Transverse colon (tissue), 4 donors: ENCODE results near the gene ZNF10. TPM values are rescaled to one million over a fixed set of nuclear protein-coding genes. Genes with fewer than 3 reads are reported as not detected.

Source experiments
- DNase-seq: peaks from one replicate; pipeline ENCODE4 v3.0.0-alpha.2; 2019
- H3K27ac ChIP-seq, 4 donors: fragments of 200-600 bp; sonication (generic); 2 replicates each; pipeline ENCODE4 v1.5.1; 2016 to 2018; ENCODE audit warnings: inconsistent platforms in 4 of 4
- H3K27me3 ChIP-seq: fragments of 200-600 bp; sonication (generic); 2 replicates; pipeline ENCODE4 v1.5.1; 2017; ENCODE audit warnings: inconsistent platforms
- H3K36me3 ChIP-seq, 4 donors: fragments of 200-600 bp; sonication (generic); 2 replicates each; pipeline ENCODE4 v1.5.1; 2017 to 2019; ENCODE audit warnings: inconsistent platforms in 4 of 4
- H3K4me1 ChIP-seq, 4 donors: fragments of 200-600 bp; sonication (generic); 2 replicates each; pipeline ENCODE4 v1.5.1; 2017 to 2020; ENCODE audit warnings: inconsistent platforms in 4 of 4
- H3K4me3 ChIP-seq, 4 donors: fragments of 200-600 bp; sonication (generic); 1 replicate in 1 of 4; 2 replicates in 3 of 4; pipeline versions ENCODE4 v1.5.1 to v1.6.1; 2017 to 2019; ENCODE audit warnings: inconsistent platforms in 4 of 4
- H3K9me3 ChIP-seq, 2 donors: fragments of 200-600 bp; sonication (generic); 2 replicates each; pipeline ENCODE4 v1.5.1; 2017 to 2019; ENCODE audit warnings: inconsistent platforms in 2 of 2
- EP300 ChIP-seq: sonication (generic); formaldehyde crosslinking; IDR thresholded peaks from one replicate; pipeline ENCODE4 v1.6.1; 2017; ENCODE audit warnings: antibody characterized with exemption, low read depth
- POLR2A ChIP-seq: fragments of 450-650 bp; IDR thresholded peaks from one replicate; pipeline ENCODE4 v1.6.1; 2016; ENCODE audit warnings: antibody characterized with exemption, mild to moderate bottlenecking, moderate library complexity
- POLR2AphosphoS5 ChIP-seq, 3 donors: sonication (generic); formaldehyde crosslinking; IDR thresholded peaks; one replicate each; pipeline ENCODE4 v1.6.1; 2016; ENCODE audit warnings: antibody characterized with exemption in 3 of 3
- WGBS, 2 donors: methylation state at CpG; one replicate each; pipeline ENCODE4 v1.1.5; 2018; ENCODE audit warnings: low coverage in 1 of 2; 5-methylcytosine and 5-hydroxymethylcytosine counted together
- in situ Hi-C, 4 donors: fragments of 200-750 bp; cut with MboI; loops; one replicate each; pipeline versions ENCODE4 v1.15.0 to v1.15.1; 2017; ENCODE audit warnings: low sequenced_read_pairs in 3 of 4, low pct_ligation_motif_present in 1 of 4, low pct_unique_long_range_greater_than_20kb in 1 of 4
- intact Hi-C: fragments of 100-400 bp; cut with DNase I; formaldehyde crosslinking; loops from one replicate; pipeline ENCODE4 v1.15.1; 2023; ENCODE audit warnings: low total_unique reads
- total RNA-seq, 4 donors: library from RNA; depleted of rRNA; stranded (reverse); fragments of >200 nt; gene quantifications; one replicate each; pipeline ENCODE4 v1.1.0, GENCODE V29; 2016
- TF ChIP-seq, protein P1 (sequence below), 5 experiments: fragments of 200-600 bp in 3 of 5; fragments of 450-650 bp in 2 of 5; sonication (generic) in 3 of 5; IDR thresholded peaks; 1 replicate in 2 of 5; 2 replicates in 3 of 5; pipeline ENCODE4 v1.5.1; 2016 to 2017; ENCODE audit warnings: antibody characterized with exemption in 5 of 5, inconsistent platforms in 3 of 5, mild to moderate bottlenecking in 2 of 5, moderate library complexity in 1 of 5

ZNF10 gene
- total RNA-seq, 4 donors from 2014 or later: 2.6 to 13.7 (median 10.7) TPM

- no peak for TF ChIP-seq POLR2AphosphoS5 (IDR thresholded peaks at IDR 0.05)
- TF ChIP-seq EP300: no peak
- TF ChIP-seq, protein P1, sequence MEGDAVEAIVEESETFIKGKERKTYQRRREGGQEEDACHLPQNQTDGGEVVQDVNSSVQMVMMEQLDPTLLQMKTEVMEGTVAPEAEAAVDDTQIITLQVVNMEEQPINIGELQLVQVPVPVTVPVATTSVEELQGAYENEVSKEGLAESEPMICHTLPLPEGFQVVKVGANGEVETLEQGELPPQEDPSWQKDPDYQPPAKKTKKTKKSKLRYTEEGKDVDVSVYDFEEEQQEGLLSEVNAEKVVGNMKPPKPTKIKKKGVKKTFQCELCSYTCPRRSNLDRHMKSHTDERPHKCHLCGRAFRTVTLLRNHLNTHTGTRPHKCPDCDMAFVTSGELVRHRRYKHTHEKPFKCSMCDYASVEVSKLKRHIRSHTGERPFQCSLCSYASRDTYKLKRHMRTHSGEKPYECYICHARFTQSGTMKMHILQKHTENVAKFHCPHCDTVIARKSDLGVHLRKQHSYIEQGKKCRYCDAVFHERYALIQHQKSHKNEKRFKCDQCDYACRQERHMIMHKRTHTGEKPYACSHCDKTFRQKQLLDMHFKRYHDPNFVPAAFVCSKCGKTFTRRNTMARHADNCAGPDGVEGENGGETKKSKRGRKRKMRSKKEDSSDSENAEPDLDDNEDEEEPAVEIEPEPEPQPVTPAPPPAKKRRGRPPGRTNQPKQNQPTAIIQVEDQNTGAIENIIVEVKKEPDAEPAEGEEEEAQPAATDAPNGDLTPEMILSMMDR (IDR thresholded peaks at IDR 0.05): no peak
- TF ChIP-seq POLR2A: no peak
- Histone ChIP-seq H3K27me3 (no peaks in the 10 kb centered on the region), H3K9me3 (peaks cover 81 to 90% of the 10 kb centered on the region in 2 donors), H3K36me3 (peaks cover 5 to 91% (median 63%) of the 10 kb centered on the region in 4 donors), H3K4me1 (no peaks in the 10 kb centered on the region), H3K27ac (no peak overlapping the region), H3K4me3 (no peak overlapping the region)
- WGBS, 2 donors: 98 to 100% methylated on average over 3 to 5 of the region's 5 CpGs
- DNase-seq: no peak
- in situ Hi-C loops: no loop called here
- intact Hi-C loops: no loop called here
These were observed 62.4 kb downstream of the ZNF10 start for GRCh38 chr12:133192847-133193246.

- TF ChIP-seq, protein P1 (IDR thresholded peaks at IDR 0.05): no peak
- TF ChIP-seq POLR2A: no peak
- no peak for TF ChIP-seq EP300
- TF ChIP-seq POLR2AphosphoS5 (IDR thresholded peaks at IDR 0.05): no peak
- in situ Hi-C loops (no loop called here), intact Hi-C loops (no loop called here)
- H3K27ac ChIP-seq: no peak overlapping the region
- H3K4me1 ChIP-seq: no peaks in the 10 kb centered on the region
- no peaks in the 10 kb centered on the region for H3K27me3 ChIP-seq
- H3K9me3 ChIP-seq: peaks cover 70 to 75% of the 10 kb centered on the region in 2 donors
- peaks cover 7 to 48% (median 29%) of the 10 kb centered on the region in 4 donors for H3K36me3 ChIP-seq
- no peak for DNase-seq
- WGBS, 2 donors: 49 to 97% methylated on average over 2 of the region's 2 CpGs
- H3K4me3 ChIP-seq: no peak overlapping the region
These were observed 71.5 kb downstream of the ZNF10 start for GRCh38 chr12:133201888-133202287.

DNA sequence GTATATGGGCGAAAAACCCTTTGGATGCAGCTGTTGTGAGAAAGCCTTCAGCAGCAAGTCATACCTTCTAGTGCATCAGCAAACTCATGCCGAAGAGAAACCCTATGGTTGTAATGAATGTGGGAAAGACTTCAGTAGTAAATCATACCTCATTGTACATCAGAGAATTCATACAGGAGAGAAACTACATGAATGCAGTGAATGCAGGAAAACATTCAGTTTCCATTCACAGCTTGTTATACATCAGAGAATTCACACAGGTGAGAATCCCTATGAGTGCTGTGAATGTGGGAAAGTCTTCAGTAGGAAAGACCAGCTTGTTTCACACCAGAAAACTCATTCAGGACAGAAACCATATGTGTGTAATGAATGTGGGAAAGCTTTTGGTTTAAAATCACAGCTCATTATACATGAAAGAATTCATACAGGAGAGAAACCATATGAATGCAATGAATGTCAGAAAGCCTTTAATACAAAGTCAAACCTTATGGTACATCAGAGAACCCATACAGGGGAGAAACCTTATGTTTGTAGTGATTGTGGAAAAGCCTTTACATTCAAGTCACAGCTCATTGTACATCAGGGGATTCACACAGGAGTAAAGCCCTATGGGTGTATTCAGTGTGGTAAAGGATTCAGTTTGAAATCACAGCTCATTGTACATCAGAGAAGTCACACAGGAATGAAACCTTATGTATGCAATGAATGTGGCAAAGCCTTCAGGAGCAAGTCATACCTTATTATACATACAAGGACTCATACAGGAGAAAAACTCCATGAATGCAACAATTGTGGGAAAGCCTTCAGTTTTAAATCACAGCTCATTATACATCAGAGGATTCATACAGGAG is 72.3 kb downstream of the ZNF10 start:
- H3K27ac ChIP-seq: no peak overlapping the region
- 94 to 100% methylated on average over 2 of the region's 2 CpGs for WGBS, 2 donors
- peaks cover 78 to 83% of the 10 kb centered on the region in 2 donors for H3K9me3 ChIP-seq
- no peak overlapping the region for H3K4me3 ChIP-seq
- no peaks in the 10 kb centered on the region for H3K4me1 ChIP-seq
- intact Hi-C loops (no loop called here), in situ Hi-C loops (no loop called here)
- H3K27me3 ChIP-seq: no peaks in the 10 kb centered on the region
- TF ChIP-seq POLR2AphosphoS5 (IDR thresholded peaks at IDR 0.05) (no peak), EP300 (no peak), POLR2A (no peak)
- TF ChIP-seq, protein P1 (IDR thresholded peaks at IDR 0.05): no peak
- no peak for DNase-seq
- H3K36me3 ChIP-seq: peaks cover 7 to 47% (median 28%) of the 10 kb centered on the region in 4 donors

- TF ChIP-seq EP300: no peak
- TF ChIP-seq POLR2A: no peak
- TF ChIP-seq, protein P1 (IDR thresholded peaks at IDR 0.05): no peak
- TF ChIP-seq POLR2AphosphoS5 (IDR thresholded peaks at IDR 0.05): no peak
- 97 to 98% methylated on average over 7 of the region's 7 CpGs for WGBS, 2 donors
- no peaks in the 10 kb centered on the region for H3K4me1 ChIP-seq
- peaks cover 7 to 47% (median 28%) of the 10 kb centered on the region in 4 donors for H3K36me3 ChIP-seq
- H3K9me3 ChIP-seq: peaks cover 87 to 92% of the 10 kb centered on the region in 2 donors
- intact Hi-C loops (no loop called here), in situ Hi-C loops (no loop called here)
- no peak overlapping the region for H3K27ac ChIP-seq
- no peak overlapping the region for H3K4me3 ChIP-seq
- H3K27me3 ChIP-seq: no peaks in the 10 kb centered on the region
- no peak for DNase-seq
These were observed 73.2 kb downstream of the ZNF10 start for GRCh38 chr12:133203344-133204263.
